Glutamatergic neuron (in vitro differentiated cells): ENCODE measurements around the gene ASAP3. TPM values are rescaled to one million over a fixed set of nuclear protein-coding genes. Genes with fewer than 3 reads are reported as not detected.
"Not testable (repeated sequence)": the region's sequence is repeated elsewhere in the genome, so short reads cannot be mapped to it uniquely, and the experiment has no call there.

Experiments used
- DNase-seq: peaks from one replicate; pipeline ENCODE4 v3.0.0; 2022
- H3K27ac Mint-ChIP-seq: one replicate; pipeline ENCODE4 v1.8.0; 2020; ENCODE audit warnings: mild to moderate bottlenecking, mixed read lengths, inconsistent platforms; ENCODE audit not compliant: unreplicated experiment
- H3K27me3 Mint-ChIP-seq: one replicate; pipeline ENCODE4 v1.8.0; 2020; ENCODE audit warnings: mild to moderate bottlenecking, moderate library complexity, mixed read lengths, inconsistent platforms; ENCODE audit not compliant: unreplicated experiment
- H3K36me3 Mint-ChIP-seq: one replicate; pipeline ENCODE4 v1.8.0; 2020; ENCODE audit warnings: mild to moderate bottlenecking, mixed read lengths, inconsistent platforms; ENCODE audit not compliant: unreplicated experiment
- H3K4me1 Mint-ChIP-seq: one replicate; pipeline ENCODE4 v1.8.0; 2020; ENCODE audit warnings: mild to moderate bottlenecking, low read depth, mixed read lengths, inconsistent platforms; ENCODE audit not compliant: unreplicated experiment
- H3K4me3 Mint-ChIP-seq: one replicate; pipeline ENCODE4 v1.8.0; 2020; ENCODE audit warnings: mild to moderate bottlenecking, mixed read lengths, inconsistent platforms; ENCODE audit not compliant: unreplicated experiment
- H3K9me3 Mint-ChIP-seq: one replicate; pipeline ENCODE4 v1.8.0; 2020; ENCODE audit warnings: mild to moderate bottlenecking, moderate library complexity, mixed read lengths, inconsistent platforms; ENCODE audit not compliant: unreplicated experiment
- CTCF ChIP-seq: fragments of 200-600 bp; sonication (generic); IDR thresholded peaks from one replicate; pipeline ENCODE4 v1.5.0; 2021; ENCODE audit not compliant: partially characterized antibody, unreplicated experiment
- total RNA-seq: library from RNA; stranded (reverse); fragmentation: NEBNext Ultra II Directional; extraction: Animal tissue kit (Norgen Biotek cat#: 25700); gene quantifications from one replicate; pipeline ENCODE4 v1.2.1, GENCODE V29; 2021; ENCODE audit not compliant: unreplicated experiment

Gene ASAP3
- total RNA-seq, 1 donor from 2014 or later: 53.5 TPM

DNA sequence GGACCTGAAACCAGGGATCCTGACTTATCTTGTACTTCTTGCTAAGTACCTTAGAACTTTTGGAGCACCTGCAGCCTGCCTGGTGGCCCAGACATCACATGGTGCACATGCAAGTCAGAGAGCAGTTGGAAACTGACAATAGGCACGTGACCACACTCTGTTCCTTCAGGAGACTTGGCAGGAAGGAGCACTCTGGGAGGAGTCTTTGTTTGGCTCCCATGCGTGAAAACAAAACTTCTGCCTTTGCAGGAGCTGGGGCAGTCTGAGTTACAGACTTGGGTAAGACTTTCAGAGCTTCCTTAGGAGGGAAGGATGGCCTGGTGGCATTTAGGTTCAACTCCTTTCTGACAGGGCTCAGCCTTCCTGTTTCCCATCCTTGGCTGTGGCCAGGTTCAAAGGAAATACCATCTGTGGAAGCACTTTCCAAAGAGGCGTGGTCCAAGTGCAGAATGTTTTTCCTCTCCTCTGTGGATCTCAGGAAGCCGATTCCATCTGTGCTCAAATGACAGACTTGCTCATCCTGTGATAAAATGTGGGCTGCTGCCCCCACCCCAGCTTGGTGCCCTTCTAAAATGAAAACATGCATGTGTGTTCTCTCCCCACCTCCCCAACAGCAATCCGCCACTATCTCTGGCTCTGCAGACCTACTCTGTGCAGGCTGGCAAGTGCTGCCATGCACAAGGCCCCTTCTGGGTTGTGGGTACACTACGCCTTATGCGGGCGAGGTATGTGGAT is 100.2 kb downstream of the ASAP3 start:
- TF ChIP-seq CTCF: no peak
- H3K9me3 Mint-ChIP-seq: peaks cover 2% of the 10 kb centered on the region
- no peak overlapping the region for H3K27ac Mint-ChIP-seq
- H3K36me3 Mint-ChIP-seq: no peaks in the 10 kb centered on the region
- no peak overlapping the region for H3K4me3 Mint-ChIP-seq
- H3K27me3 Mint-ChIP-seq: peaks cover 15% of the 10 kb centered on the region
- DNase-seq: no peak
- H3K4me1 Mint-ChIP-seq: no peaks in the 10 kb centered on the region

- Mint-ChIP-seq H3K27me3 (peaks cover 11% of the 10 kb centered on the region), H3K4me1 (no peaks in the 10 kb centered on the region), H3K4me3 (no peak overlapping the region), H3K36me3 (no peaks in the 10 kb centered on the region), H3K27ac (no peak overlapping the region), H3K9me3 (no peaks in the 10 kb centered on the region)
- DNase-seq: no peak
- no peak for TF ChIP-seq CTCF
Observed at GRCh38 chr1:23381233-23381885, 102.6 kb downstream of the ASAP3 start.

GRCh38 chr1:23380719-23381118 is 103.3 kb downstream of the ASAP3 start:
- no peaks in the 10 kb centered on the region for H3K36me3 Mint-ChIP-seq
- H3K27me3 Mint-ChIP-seq: peaks cover 7% of the 10 kb centered on the region
- TF ChIP-seq CTCF: no peak
- H3K4me1 Mint-ChIP-seq: no peaks in the 10 kb centered on the region
- no peak overlapping the region for H3K27ac Mint-ChIP-seq
- no peak for DNase-seq
- H3K4me3 Mint-ChIP-seq: no peak overlapping the region
- H3K9me3 Mint-ChIP-seq: no peaks in the 10 kb centered on the region

DNA sequence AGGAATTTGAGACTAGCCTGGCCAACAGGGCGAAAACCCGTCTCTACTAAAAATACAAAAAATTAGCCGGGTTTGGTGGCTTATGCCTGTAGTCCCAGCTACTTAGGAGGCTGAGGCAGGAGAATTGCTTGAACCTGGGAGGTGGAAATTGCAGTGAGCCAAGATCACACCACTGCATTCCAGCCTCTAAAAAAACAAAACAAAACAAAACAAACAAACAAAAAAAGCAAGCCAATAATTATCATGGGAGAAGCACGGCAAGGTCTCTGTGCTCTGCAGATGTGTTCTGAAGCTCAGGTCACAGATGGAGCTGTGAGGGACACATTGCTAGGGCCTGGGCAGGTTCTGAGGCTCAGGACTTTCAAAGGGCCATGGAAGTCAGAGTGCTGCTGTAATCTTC is 103.7 kb downstream of the ASAP3 start:
- H3K9me3 Mint-ChIP-seq, H3K36me3 Mint-ChIP-seq, H3K27me3 Mint-ChIP-seq, H3K4me1 Mint-ChIP-seq, H3K27ac Mint-ChIP-seq, DNase-seq, H3K4me3 Mint-ChIP-seq: not testable (repeated sequence)

Other genes with a start within 250 kb of the ASAP3 start
- 189 TPM for gene HNRNPR, start 139.9 kb downstream of the ASAP3 start, total RNA-seq
- 13.3 TPM for gene ZNF436, start 114.3 kb downstream of the ASAP3 start, total RNA-seq
- gene TCEA3, start 59.4 kb downstream of the ASAP3 start, total RNA-seq: 0.83 TPM
- 5.4 TPM for gene E2F2, start 47.1 kb upstream of the ASAP3 start, total RNA-seq
- gene ID3, start 75.3 kb upstream of the ASAP3 start, total RNA-seq: 10.9 TPM
- 657 TPM for gene RPL11, start 207.6 kb upstream of the ASAP3 start, total RNA-seq